Brain pericyte (primary cell): ENCODE results near the gene GFPT2.

Experiments used
- DNase-seq: peaks from one replicate; pipeline ENCODE4 v3.0.0-alpha.2; 2012; ENCODE audit warnings: low read depth, low spot score

GFPT2 gene

GRCh38 chr5:180353048-180353979 lies at the start of gene GFPT2:
GFPT2 (minus strand) TSS chr5:180353336; CDS start chr5:180353217, 119 bp downstream.
- DNase-seq: no peak

DNA sequence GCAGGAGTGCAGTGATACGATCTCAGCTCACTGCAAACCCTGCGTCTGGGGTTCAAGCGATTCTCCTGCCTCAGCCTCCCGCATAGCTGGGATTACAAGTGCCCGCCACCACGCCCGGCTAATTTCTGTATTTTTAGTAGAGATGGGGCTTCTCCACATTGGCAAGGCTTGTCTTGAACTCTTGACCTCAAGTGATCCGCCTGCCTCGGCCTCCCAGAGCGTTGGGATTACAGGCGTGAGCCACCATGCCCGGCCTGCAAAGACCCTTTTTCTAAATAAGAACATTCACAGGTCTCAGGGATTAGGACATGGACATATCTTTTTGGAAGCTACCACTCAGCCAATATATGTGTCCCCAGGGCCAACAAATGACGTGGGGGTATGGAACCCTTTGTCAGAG lies 49.6 kb upstream of the GFPT2 start:
- no peak for DNase-seq

DNA sequence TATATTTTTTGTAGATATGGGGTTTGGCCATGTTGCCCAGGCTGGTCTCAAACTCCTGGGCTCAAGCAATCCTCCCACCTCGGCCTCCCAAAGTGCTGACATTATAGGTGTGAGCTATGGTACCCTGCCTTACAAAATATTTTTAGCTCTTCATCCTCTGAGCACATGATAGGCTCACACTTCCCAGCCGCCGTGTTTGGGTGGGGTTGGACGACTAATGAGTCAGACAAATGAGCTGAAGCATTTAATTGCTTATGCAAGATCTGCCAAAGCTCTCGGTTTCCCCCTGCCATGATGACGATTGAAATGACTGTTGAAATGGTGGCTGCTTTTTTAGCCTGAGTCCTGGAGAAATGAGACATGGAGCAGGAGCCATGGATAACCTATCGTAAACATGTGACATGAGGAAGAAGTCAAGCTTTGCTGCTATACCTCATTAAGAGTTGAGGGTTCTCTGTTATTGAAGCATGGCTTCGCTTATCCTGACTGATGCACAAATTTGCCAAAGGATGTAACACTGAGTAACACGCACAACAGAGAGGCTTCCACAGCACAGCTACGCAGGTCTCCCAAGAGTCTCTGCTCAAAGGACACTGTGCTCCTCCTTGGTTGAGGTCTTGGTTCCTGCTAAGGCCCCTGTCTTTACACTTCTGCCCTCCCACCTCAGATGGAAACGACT lies 48.2 kb upstream of the GFPT2 start:
- no peak for DNase-seq

- no peak for DNase-seq
Observed at GRCh38 chr5:180400416-180400815, 47.3 kb upstream of the GFPT2 start.

- no peak for DNase-seq
Observed at GRCh38 chr5:180399401-180400215, 46.5 kb upstream of the GFPT2 start.

GRCh38 chr5:180396926-180397325 lies 43.8 kb upstream of the GFPT2 start:
- DNase-seq: no peak

GRCh38 chr5:180395540-180396274 lies 42.6 kb upstream of the GFPT2 start:
- DNase-seq: no peak

- DNase-seq: no peak
Observed at GRCh38 chr5:180394031-180394636, 41.0 kb upstream of the GFPT2 start.

DNA sequence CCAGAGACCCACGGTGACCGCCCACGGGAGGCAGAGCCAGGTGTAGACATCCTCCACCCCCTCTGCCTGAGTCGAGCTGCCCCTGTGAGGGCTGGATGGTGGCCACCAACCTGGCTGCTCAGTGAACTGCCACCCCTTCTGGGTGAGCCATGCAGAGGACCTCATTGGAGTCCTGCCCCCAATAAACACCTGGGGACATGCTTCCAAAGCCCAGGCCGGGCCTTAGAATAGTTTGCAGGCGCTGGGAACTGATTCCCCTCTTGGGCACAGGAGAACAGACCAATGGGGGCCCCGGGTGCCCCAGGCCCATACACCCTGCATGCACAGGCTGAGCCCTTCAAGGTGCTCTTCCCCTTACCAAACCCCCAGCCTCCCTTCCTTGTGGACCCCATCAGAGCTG lies 38.1 kb upstream of the GFPT2 start:
- DNase-seq: no peak

DNA sequence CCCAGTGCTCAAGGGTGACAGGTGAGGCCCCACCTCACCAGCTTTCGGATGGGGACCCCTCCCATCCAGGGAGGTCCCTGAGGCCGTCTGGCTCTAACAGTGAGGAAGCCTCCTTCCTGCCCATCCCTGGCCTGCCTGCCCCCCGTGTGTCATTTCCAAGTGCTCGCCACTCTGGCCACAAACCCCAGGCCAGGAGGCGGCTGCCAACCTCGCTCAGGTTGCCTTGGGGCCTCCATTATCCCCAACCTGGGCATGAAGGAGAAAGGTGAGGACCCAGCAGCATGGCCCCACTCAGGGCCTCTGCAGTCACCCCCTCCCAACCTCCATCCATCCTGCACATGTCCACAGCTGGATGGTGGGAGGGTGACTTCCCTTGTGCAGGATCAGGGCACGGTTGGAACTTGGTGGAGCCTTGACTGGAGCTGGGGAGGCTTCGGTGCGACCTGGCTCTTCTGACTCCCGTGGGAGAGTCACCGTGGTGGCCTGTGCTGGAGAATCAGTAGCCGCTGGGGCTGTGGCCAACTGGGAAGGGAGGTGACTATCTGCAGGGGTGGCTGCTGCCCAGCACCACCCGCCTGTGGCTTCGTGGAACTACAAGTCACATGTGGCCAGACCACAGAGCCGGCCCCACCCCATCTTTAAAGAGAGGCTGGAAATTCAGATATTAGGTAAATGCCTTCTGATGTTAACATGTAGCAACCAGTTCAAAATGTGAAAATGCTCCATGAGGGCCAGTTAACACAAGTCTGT lies 37.5 kb upstream of the GFPT2 start:
- no peak for DNase-seq

DNA sequence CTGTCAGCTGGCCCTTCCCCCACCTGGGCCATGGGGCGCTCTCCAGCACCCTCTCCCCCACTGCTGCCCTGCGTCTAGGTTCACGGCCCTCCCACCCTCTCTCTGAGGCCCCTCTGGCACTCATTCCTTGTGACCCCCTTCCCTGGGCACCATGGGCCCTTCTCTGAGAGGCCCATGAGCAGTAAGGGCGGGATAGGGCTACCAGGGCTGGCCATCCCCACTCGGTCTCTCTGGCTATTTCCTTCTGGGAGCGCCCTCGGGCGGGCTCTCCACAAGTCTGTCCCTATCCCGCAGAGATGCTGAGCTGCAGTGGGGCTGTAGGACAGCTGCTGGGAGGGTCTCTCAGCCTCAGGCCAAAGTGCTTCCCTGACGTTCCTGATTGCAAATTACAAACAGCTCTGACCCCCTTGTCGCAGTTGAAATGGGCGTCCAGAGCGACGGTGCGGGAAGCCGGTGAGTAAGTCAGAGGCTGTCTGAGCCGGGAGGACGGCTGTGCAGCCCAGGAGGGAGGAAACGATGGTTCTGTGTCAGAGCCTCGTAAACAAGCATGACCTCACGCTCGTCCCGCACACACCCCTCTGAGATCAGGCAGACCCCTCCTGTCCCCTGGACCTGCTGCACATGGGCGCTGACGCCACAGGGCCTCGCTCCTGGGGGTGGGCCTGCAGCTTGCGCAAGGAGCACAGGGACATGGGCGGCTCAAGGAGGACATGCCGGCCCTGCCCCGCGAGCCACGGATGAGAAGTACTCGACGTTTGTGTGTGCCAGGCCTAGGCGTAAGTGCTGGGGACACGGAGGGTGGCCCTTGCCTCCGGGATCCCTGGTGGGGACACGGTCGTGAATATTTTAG lies 36.3 kb upstream of the GFPT2 start:
- DNase-seq: no peak

DNA sequence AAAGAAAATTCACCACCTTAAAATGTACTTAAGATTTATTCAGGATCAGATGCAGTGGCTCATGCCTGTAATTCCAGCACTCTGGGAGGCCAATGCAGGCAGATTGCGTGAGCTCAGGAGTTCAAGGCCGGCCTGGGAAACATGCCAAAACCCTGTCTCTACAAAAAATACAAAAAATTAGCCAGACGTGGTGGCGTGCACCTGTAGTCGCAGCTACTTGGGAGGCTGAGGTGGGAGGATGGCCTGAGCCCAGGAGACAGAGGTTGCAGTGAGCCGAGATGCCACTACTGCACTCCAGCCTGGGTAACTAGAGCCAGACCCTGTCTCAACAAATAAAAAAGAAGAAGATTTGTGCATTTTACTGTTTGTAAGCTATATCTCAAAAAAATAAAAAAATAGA lies 34.7 kb upstream of the GFPT2 start:
- no peak for DNase-seq

DNA sequence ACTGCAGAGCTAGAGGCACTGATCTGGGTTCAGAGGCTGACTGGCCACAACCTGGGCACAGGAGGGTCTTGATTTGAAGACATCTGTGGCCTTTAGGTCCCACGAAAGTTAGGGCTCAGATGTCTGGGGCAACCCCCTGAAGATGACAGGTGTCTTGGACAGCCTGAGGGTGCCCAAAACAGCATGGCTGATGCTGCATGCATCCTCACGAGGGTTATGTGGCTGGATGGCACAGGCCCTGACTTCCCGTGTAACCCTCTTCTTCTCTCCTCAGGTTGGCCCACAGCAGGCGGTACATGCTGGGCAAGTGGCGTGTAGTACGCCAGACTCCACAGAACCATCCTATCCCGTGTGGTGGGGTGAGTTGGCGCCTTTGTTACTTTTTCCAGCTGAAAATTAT lies 29.8 kb upstream of the GFPT2 start:
- DNase-seq: no peak

GRCh38 chr5:180381851-180382480 lies 28.8 kb upstream of the GFPT2 start:
- DNase-seq: no peak

DNA sequence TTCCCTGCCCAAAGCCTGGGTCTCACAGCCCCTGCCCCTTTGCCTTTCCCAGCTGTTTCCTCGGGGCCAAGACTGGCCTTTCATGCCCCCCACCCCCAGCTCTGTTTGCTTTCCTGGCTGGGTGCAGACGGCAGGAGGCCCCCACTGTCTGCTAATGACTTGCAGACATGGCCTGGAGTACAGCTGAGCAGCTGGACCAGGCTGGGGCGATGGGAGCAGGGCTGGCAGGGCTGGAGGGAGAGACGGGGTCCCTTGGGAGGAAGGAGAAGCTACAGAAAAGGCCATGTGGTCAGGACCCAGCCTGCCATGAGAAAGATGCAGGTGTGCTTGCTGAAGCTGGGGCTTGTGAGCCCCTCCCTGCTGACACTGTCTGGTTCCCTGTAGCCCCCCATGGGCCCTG lies 28.3 kb upstream of the GFPT2 start:
- DNase-seq: no peak

DNA sequence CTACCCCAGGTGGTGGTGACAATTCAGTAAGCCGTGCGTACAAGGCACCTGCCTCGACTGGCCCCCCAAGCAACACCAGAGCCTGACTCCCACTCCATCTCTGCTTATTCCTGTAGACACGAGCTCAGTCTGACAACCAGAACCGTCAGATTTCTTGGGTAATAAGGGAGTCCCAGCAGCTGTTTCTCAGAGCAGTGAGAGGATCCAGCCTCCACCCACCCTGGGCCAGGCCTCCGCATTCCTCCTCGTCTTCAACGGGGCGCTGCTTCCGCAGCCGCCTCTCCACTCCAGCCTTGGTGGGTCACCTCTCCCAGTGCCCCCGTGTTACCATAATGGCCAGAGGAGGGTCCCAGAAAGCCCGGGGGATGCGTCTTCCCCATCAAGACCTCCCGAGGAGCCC lies 27.7 kb upstream of the GFPT2 start:
- DNase-seq: no peak

DNA sequence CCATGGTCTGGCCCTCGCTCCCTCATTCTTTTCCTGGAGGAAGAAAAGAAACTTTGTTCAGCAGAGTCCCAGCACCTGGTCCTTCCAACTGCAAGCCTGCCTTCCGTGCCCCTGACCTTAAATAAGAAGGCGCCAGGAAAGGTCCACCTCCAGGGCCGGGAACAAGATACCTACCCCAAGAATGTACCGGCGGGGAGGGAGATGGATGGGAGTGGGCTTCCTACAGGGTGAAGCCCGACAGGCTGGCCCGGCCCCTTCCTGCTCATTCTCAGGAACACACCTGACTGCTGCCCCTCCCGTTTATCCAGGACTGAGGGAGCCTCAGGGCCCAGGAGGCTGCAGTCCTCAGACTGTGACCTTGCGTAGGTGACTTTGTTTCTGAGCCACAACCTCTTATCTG lies 27.3 kb upstream of the GFPT2 start:
- no peak for DNase-seq

DNA sequence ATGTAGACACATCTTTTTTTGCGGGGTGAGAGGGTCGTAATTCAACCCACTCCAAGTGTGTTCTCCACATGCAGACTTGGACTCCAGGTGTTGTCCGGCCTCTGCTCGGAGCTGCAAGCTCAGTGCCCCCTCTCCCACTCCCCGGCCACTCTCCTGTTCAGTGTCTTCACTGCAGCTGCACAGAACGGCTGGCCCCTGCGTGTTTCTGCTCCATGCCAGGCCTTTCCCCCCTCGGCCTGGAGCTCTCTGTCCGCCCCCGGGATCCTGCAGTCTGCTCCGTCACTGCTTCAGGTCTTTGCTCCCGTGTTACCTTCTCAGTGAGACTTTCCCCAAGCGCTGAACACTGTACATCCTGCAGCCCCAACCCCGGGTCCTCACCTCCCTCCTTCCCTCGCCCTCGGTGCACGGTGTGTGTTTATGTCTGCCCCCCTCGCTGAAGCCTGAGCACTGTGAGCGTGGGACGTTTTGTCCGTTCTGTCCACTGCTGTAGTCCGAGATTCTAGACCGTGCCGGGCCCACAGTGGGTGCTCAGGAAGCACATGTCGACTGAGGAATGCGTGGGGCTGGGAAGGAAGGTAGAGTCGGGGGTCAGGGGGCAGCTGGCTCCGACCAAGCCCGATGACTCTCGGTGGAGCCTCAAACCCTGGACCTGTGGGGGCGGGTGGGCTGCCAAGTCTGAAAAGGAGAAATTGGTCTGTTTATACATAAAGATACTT lies 26.4 kb upstream of the GFPT2 start:
- no peak for DNase-seq
